ENCODE data around the gene BMP10.

The BMP10 gene

GRCh38 chr2:68849579-68850030 lies 21.6 kb downstream of the BMP10 start:
- DNase-seq, result peak; percentile 66

- DNase-seq, result no peak
These were observed 23.4 kb downstream of the BMP10 start for GRCh38 chr2:68847751-68848150.

GRCh38 chr2:68846091-68846490 lies 25.1 kb downstream of the BMP10 start:
- DNase-seq, result no peak

DNA sequence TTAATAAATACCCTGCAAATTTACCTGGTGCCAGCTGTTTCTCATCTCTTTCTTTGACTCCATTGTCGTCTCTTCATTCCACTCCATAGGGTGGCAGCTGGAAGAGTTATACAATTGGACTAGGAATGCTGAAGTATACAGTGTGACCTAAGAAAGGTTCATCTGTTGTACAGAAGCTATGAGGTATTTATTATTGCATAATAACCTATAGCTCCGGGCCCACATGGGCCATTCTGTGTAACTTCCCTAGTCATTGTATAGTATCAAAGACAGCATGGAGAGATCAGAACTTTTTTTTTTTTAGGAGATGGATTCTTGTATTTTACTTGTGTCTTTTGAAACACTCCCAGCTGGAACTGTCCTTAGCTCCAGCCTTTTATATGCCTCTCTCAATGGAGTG lies 26.2 kb downstream of the BMP10 start:
- DNase-seq, result no peak

DNA sequence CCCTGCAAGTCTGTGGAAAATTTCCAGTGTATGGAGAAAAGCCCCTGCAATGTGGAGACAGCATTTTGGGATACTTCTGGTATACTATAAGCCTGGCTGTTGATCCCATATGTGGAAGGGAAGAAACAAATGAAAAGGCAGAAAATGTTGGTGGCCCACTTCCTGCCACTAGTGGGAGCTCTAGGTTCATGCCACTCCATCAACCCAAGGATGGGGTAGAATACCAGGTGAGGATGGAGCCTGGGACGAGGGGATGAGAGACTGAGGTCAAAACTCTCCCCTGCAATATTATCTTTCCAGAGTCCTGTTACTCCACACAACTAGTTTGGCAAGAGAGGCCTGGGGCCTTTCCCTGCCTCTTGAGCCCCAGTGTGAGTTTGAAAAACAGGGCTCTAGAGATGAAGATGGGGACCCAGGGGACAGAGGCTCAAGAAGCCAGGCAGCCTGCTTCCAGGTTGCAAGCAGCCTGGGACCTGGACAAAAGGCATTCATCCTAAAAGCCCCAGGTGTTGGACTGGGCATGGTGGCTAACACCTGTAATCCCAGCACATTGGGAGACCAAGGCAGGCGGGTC lies 31.9 kb downstream of the BMP10 start:
- DNase-seq, result peak; percentile 68

GRCh38 chr2:68838641-68839040 lies 32.6 kb downstream of the BMP10 start:
- no peak for DNase-seq

- DNase-seq, result no peak
These were observed 33.3 kb downstream of the BMP10 start for GRCh38 chr2:68837861-68838341.

- peak; percentile 78 for DNase-seq
These were observed 33.9 kb downstream of the BMP10 start for GRCh38 chr2:68837164-68837860.

- peak; percentile 39 for DNase-seq
These were observed 35.6 kb downstream of the BMP10 start for GRCh38 chr2:68835621-68836020.

DNA sequence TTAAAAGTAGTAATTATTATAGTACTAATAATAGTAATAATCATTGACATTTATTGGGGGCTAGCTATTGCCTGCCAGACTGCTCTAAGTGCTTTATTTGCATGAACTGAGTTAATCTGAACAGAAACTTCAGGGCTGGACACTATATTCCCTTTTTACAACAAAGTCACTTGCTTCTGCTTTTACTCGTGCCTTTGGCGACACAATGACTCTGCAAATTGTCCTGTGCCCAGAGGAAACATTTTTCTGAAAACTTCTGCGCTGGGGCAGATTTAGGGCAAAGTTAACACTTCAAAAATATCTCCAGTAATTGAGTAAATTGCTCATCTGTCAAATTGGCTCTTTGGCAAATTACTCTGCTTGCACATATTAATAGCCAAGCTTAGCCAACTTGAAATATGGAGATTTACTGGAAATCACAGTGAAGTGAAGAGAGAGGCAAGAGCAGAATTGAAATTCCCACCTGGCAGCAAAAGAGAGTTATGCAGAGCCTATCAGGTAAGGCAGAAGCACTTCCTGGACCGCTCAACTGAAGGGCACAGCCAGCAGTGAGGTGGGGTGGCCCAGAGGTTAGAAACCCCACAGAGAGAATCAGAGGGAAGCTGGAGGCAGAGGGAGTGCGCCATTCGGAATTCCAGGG lies 36.3 kb downstream of the BMP10 start:
- DNase-seq, result peak; percentile 75

- DNase-seq, result no peak
These were observed 38.0 kb downstream of the BMP10 start for GRCh38 chr2:68833162-68833561.

DNA sequence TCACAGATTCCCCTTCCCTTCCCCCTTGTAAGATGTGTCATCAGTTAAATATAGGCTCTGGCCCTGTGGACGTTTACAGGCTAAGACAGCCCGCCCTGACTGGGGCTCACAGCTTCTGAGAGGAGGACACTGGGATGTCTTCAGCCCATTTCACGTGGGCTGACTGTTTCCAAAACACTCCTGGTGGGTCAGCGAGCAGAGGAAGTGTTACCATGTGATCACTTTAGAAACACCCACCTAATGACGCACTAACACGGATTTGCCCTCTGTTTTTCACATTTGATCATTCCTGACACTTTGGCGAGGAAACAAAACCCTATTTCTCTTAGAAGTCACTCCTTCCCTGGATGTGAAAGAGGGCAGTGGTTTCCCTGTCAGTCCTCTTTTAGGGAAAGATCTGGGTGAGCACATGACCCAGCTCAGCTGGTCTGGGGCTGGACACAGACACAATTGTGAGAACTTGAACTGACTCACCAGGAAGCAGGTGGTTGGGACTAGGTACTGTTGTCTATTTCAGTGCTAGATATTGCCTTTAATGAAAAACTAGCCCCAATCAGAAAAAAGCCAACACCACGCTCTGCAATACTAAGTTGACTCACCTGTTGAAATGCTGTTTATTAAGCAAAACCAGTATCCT lies 38.8 kb downstream of the BMP10 start:
- DNase-seq, result peak; percentile 73

GRCh38 chr2:68831686-68832232 lies 39.4 kb downstream of the BMP10 start:
- DNase-seq, result peak; percentile 46

DNA sequence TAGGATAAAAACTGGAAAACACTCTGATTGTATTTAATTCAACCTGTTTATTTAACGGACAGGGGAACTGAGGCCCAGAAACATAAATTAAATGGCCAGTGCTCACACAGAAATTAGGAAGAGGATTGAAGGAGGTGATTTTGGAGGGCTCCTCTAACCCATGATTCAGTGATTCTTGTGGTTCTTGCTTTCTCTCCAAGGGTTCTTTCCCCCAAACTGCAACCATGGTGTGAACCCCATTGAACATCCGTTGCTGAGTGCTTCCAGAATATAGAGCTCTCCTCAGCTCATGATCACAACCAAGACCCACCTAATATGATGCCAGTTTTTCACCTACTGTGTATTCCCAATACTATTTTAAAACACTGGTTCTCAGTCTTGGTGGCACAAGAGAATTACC lies 41.4 kb downstream of the BMP10 start:
- DNase-seq, result no peak

- peak; percentile 96 for DNase-seq
These were observed 42.1 kb downstream of the BMP10 start for GRCh38 chr2:68828887-68829708.

GRCh38 chr2:68827666-68828065 lies 43.5 kb downstream of the BMP10 start:
- DNase-seq, result no peak

GRCh38 chr2:68825866-68826265 lies 45.3 kb downstream of the BMP10 start:
- DNase-seq, result no peak

DNA sequence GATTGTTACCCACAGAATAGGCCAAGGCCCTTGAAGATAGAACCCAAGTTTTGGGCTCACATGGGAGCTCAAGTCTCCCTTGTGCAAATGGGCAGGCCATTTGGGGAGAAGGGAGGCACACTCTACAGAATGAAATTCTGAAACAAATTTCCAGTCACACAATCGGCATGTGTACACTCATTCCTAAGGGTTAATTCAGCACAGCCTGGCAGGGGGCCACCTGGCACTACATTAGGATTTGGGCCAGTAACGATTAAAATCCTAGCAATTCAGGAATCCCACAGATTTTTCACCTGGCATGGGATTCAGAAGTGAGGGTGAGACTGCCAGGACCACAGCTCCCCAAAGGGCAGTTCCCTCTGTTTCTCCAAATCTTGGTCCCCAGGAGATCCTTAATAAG lies 46.4 kb downstream of the BMP10 start:
- no peak for DNase-seq

GRCh38 chr2:68822207-68822872 lies 48.9 kb downstream of the BMP10 start:
- DNase-seq, result no peak

GRCh38 chr2:68819556-68819955 lies 51.6 kb downstream of the BMP10 start:
- DNase-seq, result no peak

DNA sequence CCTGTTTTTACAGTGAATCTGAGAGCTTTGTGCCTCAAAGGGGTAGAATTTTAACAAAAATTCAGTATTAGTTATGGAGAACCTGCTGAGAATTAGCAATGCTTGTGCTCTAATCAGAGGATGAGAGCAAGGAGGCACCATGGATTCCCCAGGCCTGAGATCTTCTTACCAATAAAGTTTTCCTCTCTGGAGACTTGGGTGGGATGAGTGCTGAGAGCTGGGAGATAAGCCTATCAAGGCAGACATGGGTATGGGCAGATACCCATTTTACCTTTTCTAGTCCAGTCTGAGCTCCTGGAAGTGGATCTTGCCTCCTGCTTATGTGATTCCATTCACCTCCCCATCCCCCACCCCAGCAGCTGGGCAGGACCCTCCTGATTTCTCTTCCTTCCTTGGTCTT lies 53.9 kb downstream of the BMP10 start:
- no peak for DNase-seq
